NCI-H187 (cell line): ENCODE data around the gene KCNJ12.

Source experiments
- DNase-seq, 2 experiments: peaks; one replicate each; lab custom pipeline; 2025; lab: John Stamatoyannopoulos, UW

KCNJ12 gene

DNA sequence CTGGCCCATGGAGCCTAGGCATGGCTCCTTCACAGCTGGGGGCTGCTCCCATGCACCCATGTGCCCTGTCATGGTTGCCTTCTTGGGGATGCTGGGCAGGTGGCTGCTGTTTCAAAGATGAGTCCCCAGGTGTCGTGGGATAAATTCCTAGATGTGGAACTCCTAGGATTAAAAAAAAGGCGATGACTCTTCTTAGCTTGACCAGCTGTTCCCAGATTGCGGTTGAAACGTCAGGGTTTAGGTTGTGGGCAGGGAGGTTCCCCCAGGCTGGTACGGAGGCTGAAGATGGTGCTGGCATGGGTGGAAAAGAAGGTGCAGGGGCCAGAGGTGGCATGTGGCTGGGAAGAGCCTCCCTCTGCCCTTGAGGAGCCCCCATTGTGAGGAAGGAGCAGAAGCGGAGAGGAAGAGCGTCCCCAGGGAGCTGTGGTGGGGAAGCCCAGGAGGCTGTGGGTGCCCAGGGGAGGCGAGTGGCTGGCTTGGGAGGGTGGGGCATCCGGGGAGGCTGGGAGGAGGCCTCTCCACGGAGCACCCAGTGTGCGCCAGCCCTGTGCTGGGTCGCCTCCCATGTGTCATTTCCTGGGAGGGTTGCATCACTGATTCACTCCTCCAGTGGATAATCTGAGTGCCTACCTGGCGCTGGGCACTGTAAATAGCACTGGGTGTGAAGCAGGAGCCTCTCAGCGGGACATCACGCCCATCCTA is 7.5 kb upstream of the KCNJ12 start:
- no peak for DNase-seq

DNA sequence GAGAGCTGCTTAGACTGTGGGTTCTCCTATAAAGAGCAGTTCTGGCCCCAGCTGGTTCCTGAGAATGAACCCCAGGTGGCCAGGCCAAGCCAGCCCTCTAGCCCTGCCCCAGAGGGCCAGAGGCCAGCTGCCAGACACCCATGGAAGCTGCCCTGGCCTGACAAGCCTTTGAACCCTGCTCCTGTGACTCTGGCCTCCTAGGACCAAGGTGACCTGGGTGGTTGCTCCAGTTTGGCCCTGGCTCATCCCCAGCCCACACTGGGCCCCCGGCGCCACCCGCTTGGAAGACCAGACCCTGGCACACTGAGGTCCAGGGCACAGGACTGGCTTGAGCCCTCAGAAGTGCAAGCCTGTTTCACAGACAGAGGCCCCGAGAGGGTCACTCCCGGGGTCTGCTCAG is 6.8 kb upstream of the KCNJ12 start:
- no peak for DNase-seq

GRCh38 chr17:21370430-21370829 is 5.7 kb upstream of the KCNJ12 start:
- DNase-seq, result no peak

GRCh38 chr17:21371511-21372081 is 4.6 kb upstream of the KCNJ12 start:
- DNase-seq, result no peak

DNA sequence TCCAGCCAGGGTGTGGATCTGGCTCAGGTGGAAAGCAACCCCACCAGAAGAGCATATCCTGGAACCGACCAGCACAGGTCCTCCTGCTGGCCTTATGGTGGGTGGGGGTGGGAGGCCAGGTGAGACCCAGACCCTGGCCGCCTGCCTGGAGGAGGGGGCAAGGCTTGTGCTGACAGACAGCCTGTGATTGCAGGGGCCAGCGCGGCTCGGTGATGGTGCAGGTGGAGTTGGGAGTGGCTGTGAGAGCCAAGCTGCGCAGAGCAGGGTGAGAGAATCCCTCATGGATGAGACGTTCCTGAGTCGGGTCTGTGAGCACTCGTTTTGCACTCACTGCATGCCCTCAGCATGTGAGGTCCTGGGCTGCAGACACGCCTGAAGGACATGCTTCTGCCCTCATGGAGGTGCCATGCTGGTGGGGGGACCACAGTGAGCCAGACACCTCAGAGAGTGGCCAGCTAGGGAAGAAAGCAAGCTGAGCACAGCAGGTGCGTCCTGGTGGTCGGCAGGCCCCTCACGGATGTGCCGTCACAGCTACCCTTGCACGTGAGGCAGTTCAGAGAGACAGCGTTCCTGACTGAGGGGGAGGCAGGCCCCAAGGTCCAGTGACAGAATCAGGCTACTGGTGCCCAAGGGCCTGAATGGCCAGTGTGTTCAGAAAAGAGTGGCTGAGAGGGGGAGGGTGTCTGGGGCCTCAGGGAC is 3.8 kb upstream of the KCNJ12 start:
- DNase-seq, result no peak

GRCh38 chr17:21373036-21373435 is 3.1 kb upstream of the KCNJ12 start:
- no peak for DNase-seq

- DNase-seq, result no peak
These were observed 2.3 kb upstream of the KCNJ12 start for GRCh38 chr17:21373696-21374440.

- DNase-seq, result no peak
These were observed 1.6 kb upstream of the KCNJ12 start for GRCh38 chr17:21374441-21375161.

DNA sequence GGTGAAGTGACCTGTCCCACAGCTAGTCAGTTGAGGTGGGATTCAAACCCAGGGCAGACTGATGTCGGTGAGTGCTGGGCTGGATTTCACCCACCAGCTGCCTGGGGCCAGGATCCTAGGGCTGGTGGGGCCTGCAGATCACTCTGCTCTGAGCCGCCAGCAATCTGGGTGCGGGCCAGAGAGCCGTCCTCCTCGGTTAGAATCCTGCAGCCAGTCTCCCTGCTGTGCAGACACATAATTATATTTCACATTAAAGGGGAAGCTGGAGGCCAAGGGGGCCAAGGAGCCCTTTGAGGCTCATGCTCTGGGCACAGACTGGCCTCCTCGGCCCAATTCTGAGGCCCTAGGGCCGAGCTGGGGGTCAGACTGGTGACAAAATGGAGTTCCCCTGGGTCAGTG is 996 bp upstream of the KCNJ12 start:
- no peak for DNase-seq

GRCh38 chr17:21375757-21376080 is 438 bp upstream of the KCNJ12 start:
- no peak for DNase-seq

DNA sequence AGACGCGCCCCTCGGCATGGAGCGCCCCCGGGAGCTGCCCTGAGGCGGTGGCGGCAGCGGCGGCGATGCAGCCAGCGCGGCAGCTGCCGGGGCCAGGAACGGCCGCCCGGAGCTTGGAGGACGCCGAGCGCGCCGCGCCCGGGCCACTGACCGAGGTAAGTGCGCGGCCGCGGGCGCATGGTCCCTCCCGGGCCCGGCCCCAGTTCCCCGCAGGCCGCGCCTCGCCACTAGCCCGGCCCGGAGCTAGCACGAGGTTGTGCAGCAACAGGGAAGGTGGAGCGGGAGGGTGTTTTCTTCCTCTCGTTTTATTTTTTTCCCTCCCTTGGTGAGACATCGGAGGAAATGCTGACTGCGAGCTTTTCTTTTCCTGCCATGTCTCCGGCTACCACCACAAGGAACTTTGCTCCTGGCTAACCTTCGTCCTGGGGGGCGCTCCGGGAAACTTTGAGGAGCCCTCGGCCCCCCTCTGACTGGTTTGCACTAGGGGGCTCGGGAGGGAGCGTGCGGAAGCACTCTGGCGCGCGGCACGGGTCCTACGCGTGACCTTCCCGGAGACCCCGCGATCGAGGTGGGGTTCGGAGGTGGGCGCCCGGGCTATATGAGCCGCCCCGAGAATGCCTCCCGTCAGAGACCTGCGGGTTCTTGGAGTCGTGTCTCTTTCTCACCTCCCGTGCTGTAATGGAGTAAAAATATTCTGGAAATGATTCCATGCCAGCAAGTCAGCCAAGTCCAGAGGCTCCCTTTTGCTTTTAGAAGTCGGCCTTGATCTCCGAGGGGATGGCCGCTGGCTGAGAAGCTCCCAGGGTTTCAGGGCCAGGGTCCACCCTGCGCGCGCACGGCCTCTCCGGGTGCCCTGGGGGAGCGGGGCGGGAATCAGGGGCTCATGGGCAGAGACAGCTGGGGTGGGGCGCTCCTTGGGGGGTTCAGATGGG is 868 bp downstream of the KCNJ12 start:
- DNase-seq, result no peak

GRCh38 chr17:21377705-21378396 is 1.7 kb downstream of the KCNJ12 start:
- DNase-seq, result no peak

- DNase-seq, result no peak
These were observed 2.4 kb downstream of the KCNJ12 start for GRCh38 chr17:21378553-21378952.

DNA sequence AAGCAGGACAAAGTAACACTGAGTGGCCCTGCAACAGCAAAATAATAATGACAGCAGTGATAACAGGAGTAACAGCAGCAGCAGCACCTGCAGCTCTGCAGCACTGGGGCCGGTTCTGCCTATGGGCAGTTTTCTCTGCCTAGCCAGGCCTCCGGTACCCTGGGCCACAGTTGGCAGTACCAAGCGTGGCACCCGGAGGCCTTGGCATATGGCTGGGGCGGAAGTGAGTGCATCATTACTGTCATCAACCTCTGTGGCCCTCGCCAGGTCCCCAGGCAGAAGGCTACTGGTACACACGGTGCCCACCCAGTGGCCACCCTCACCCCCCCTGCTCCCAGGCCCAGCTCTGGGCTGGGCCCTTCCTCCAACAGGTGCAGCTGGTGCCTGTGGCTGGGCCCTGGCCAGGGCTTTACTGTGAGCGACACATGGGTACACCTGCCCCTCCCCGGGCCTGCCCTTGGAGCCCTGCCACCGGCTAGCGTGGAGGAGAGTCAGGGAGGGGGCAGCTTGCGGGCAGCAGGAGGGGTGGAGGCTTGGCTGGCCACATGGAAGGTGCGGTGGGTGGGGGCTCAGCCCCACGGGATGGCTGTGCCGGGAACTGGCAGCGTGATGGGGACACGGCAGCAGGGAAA is 3.0 kb downstream of the KCNJ12 start:
- DNase-seq, result no peak

- DNase-seq, result no peak
These were observed 4.5 kb downstream of the KCNJ12 start for GRCh38 chr17:21380659-21381058.

DNA sequence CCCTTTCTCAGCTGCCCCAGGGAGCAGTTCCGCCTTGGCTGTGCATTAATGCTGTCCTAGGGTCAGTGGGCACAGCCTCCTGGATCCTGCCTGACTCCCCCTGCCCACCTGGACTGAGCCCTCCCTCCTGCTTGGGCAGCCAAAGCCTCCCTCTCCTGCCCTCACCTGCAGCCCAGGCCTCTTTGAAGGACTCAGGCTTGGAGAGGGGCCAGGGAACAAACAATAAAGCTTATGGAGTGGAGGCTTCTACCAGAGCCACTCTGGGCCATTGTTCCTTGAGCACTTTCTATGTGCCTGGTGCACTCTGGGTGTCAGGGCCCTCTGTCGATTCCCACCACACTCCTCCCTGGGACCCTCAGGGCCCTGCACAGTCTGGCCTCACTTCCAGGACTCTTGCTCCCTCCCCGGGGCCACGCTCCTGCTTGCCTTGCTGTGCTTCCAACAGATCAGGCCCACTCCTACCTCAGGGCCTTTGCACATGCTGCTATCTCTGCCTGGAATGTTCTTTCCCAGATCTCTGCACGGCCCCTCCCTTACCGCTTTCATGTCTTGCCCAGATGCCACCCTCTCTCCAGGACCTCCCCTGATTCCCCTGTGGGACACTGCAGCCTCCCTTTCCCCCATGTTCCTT is 5.0 kb downstream of the KCNJ12 start:
- DNase-seq, result no peak

- no peak for DNase-seq
These were observed 6.7 kb downstream of the KCNJ12 start for GRCh38 chr17:21382560-21383495.

GRCh38 chr17:21385281-21385845 is 9.2 kb downstream of the KCNJ12 start:
- no peak for DNase-seq
